ENCODE data around the gene ZNF143. TPM values are rescaled to one million over a fixed set of nuclear protein-coding genes. Genes with fewer than 3 reads are reported as not detected.

ZNF143 gene
- polyA plus RNA-seq, 1 donor from 2014 or later, result 28.9 TPM

DNA sequence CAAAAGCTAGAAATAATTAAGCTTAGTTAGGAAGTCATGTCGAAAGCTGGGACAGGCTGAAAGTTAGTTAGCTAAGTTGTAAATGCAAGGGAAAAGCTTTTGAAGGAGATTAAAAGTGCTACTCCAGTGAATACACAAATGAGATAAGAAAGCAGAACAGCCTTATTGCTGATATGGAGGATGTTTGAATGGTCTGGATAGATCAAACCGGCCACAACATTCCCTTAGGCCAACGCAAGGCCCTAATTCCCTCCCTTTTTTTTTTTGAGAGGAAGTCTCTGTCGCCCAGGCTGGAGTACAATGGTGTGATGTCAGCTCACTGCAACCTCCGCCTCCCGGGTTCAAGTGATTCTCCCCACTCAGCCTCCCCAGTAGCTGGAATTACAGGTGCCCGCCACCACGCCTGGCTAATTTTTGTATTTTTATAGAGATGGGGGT is 89.4 kb downstream of the ZNF143 start:
- Mint-ChIP-seq H3K27ac (no peak overlapping the region), H3K4me1 (peaks cover 0 to 4% (median 4%) of the 10 kb centered on the region in 3 donors), H3K27me3 (no peaks in the 10 kb centered on the region), H3K9me3 (no peaks in the 10 kb centered on the region), H3K4me3 (no peak overlapping the region), H3K36me3 (peaks cover 5% of the 10 kb centered on the region)

DNA sequence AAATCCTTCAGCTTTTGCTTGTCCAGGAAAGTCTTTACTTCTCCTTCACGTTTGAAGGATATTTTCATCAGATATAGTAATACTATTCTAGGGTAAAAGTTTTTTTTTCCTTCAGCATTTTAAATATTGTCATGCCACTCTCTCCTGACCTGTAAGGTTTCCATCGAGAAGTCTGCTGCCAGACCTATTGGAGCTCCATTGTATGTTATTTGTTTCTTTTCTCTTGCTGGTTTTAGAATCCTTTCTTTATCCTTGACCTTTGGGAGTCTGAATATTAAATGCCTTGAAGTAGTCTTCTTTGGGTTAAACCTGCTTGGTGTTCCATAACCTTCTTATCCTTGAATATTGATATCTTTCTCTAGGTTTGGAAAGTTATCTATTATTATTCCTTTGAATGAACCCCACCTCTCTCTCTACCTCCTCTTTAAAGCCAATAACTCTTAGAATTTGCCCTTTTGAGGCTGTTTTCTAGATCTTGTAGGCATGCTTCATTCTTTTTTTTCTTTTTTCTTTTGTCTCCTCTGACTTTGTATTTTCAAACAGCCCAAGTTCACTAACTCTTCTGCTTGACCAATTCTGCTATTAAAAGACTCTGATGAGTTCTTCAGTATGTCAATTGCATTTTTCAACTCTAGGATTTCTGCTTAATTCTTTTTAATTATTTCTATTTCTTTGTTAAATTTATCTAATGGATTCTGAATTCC is 100.6 kb downstream of the ZNF143 start:
- H3K27me3 Mint-ChIP-seq, result no peaks in the 10 kb centered on the region
- H3K4me3 Mint-ChIP-seq, result no peak overlapping the region
- peaks cover 10% of the 10 kb centered on the region for H3K36me3 Mint-ChIP-seq
- peak overlapping the region in 1 of 3 donors; percentile 69 for H3K27ac Mint-ChIP-seq
- peaks cover 7 to 13% (median 8%) of the 10 kb centered on the region in 3 donors for H3K4me1 Mint-ChIP-seq
- peaks cover 7 to 22% (median 9%) of the 10 kb centered on the region in 3 donors for H3K9me3 Mint-ChIP-seq

DNA sequence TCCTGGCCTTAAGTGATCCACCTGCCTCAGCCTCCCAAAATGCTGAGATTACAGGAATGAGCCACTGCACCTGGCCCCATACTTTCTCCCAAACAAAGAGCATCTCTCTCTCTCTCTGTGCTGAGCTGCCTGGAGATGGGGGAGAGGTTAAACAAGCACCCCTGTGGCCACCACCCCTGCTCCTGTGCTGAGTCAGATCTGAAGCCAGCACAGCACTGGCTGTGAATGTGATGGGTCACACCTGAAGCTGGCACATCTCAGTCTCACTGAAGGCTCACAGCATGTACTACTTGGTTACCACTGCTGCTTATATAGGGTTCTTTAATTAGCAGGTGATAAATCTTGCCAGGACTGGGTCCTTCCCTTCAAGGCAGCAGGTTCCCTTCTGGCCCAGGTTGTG is 101.9 kb downstream of the ZNF143 start:
- Mint-ChIP-seq H3K27ac (no peak overlapping the region), H3K36me3 (peaks cover 7% of the 10 kb centered on the region), H3K9me3 (peaks cover 7 to 22% (median 9%) of the 10 kb centered on the region in 3 donors), H3K4me3 (no peak overlapping the region), H3K27me3 (no peaks in the 10 kb centered on the region), H3K4me1 (peaks cover 7 to 18% (median 8%) of the 10 kb centered on the region in 3 donors)

DNA sequence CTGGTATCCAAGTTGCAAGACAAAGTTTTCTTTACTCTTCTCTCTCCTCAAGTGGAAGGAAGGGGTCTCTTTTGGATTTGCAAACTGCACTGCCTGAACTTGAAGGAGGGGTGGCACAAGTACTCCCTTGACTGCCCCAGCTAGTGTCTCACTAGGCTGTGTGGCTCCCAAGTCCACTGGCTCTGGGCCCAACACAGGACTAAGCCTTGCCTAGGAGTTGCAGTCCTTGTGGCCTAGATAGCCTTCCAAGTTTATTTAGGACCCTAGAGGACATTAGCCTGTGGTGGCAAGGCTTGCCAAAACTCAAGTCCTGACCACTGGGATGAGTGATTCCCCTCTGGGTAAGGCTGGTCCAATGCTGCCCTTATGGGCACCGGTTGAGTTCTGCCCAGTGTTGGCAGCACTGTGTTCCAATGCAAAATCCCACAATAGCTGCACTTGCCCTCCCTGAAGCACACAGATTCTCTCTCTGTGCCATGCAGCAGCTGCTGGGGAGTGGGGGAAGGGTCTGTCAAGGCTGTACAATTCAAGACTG is 102.5 kb downstream of the ZNF143 start:
- H3K27me3 Mint-ChIP-seq, result no peaks in the 10 kb centered on the region
- no peak overlapping the region for H3K4me3 Mint-ChIP-seq
- H3K36me3 Mint-ChIP-seq, result peaks cover 7% of the 10 kb centered on the region
- peaks cover 10 to 22% (median 12%) of the 10 kb centered on the region in 3 donors for H3K4me1 Mint-ChIP-seq
- H3K27ac Mint-ChIP-seq, result no peak overlapping the region
- H3K9me3 Mint-ChIP-seq, result peaks cover 7 to 22% (median 9%) of the 10 kb centered on the region in 3 donors

DNA sequence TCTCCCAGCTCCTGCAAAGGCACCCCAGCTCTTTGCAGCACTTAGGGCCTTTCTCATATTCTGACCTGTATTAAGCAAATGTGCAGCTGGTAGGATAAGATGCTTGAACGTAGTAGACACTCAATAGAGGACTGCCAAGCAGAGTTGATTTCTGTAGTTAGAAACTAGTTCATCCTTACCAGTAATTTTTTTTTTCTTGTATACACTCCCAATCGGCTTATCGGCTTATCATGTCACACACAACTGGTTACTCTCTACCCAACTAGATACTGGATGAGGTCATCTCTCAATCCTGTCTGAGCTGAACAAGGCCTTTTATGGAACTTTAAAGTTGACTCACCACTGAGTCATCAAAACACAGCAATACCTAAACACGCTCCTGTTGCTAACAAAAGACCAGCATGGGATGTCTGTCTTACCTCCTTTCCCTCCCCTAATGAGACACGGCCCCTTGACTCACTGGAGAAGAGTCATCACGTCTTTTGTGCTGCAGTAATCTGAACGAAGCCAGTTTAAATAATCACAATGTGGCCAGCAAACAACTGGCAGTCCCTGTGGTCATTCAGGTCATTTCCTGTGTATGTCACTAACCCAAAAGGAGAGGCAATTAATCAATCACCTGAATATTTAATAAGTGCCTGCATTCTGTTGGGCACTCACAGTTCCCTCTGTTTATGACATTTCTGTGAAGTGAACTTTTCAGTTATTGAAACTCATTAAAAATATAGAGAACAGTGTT is 105.2 kb downstream of the ZNF143 start:
- peaks cover 1% of the 10 kb centered on the region for H3K27me3 Mint-ChIP-seq
- H3K4me1 Mint-ChIP-seq, result peaks cover 27 to 37% (median 31%) of the 10 kb centered on the region in 3 donors
- H3K4me3 Mint-ChIP-seq, result peak overlapping the region in 3 of 4 donors; percentile 3 to 56 (median 18)
- peaks cover 7 to 11% (median 8%) of the 10 kb centered on the region in 3 donors for H3K9me3 Mint-ChIP-seq
- peaks cover 4% of the 10 kb centered on the region for H3K36me3 Mint-ChIP-seq
- H3K27ac Mint-ChIP-seq, result peak overlapping the region; percentile 17 to 64 (median 55)

DNA sequence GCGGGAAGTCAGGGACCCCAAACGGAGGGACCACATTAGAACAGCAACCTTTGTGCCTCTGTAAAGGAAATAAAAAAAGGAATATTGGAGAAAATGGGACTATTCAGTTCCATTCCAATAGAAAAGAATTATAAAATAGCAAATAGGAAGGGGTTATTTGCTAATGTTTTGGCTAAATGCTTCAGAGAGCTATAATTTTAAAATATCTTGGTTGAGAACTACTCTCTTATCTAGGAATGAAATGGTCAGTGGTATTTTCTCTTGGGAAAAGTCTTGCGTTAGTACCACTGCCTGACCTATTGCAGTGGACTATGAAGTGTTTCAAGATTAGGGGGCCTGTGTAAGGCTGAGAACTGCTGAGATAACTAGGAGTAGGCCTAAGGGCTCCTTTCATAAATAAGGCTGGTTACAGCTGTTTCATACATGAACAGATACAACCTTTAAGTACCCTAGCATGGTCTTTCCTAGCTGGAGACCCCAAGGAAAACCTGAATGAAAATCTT is 105.8 kb downstream of the ZNF143 start:
- peaks cover 4% of the 10 kb centered on the region for H3K36me3 Mint-ChIP-seq
- peaks cover 1% of the 10 kb centered on the region for H3K27me3 Mint-ChIP-seq
- H3K4me1 Mint-ChIP-seq, result peaks cover 30 to 43% (median 33%) of the 10 kb centered on the region in 3 donors
- peaks cover 2 to 5% (median 2%) of the 10 kb centered on the region in 3 donors for H3K9me3 Mint-ChIP-seq
- H3K4me3 Mint-ChIP-seq, result no peak overlapping the region
- peak overlapping the region in 2 of 3 donors; percentile 17 to 64 for H3K27ac Mint-ChIP-seq

DNA sequence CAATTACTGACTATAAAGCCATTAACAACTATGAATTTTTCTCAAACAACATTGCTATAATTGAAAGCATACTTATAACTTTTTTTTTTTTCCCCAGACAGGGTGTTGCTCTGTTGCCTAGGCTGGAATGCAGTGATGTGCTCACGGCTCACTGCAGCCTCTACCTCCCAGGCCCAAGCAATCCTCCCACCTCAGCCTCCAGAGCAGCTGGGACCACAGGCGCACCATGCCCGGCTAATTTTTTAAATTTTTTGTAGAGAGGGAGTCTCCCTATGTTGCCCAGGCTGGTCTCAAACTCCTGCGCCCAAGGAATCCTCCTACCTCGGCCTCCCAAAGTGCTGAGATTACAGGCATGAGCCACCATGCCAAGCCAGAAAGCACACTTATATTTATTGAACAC is 106.6 kb downstream of the ZNF143 start:
- Mint-ChIP-seq H3K27ac (no peak overlapping the region), H3K36me3 (peaks cover 2% of the 10 kb centered on the region), H3K27me3 (peaks cover 1% of the 10 kb centered on the region), H3K4me3 (no peak overlapping the region), H3K9me3 (no peaks in the 10 kb centered on the region), H3K4me1 (peaks cover 32 to 44% (median 38%) of the 10 kb centered on the region in 3 donors)

DNA sequence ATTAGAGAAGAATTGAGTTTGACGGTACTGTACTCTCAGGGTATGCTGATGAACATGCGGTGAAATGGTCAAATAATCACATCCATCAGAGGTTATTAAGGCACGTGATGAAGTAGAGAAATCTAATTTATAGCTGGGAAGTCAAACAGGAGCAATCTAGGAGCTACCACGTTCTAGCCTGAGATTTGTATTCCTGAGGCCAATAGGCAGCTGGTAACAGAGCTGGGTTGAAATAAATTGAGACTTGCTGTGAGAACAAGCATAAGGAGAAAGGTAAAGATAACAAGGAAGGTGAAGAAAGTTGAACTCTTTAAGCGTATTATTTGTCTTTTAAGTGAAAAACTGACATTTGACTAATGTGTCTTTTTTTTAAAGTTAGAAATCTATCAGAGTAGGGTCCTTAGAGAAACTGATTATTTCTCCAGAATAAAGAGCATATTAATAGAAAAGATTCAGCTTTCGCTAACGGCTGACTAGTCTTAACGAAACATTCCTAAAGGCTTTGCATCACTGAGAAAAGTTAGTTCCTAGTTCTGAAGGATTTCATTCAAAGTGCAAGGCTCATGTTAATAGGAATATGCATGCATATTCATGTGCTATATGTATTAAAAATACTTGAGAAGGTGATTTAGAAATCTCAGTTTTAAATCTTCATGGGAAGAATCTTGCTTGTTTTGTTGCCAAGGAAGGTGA is 107.5 kb downstream of the ZNF143 start:
- H3K4me1 Mint-ChIP-seq, result peaks cover 32 to 44% (median 38%) of the 10 kb centered on the region in 3 donors

DNA sequence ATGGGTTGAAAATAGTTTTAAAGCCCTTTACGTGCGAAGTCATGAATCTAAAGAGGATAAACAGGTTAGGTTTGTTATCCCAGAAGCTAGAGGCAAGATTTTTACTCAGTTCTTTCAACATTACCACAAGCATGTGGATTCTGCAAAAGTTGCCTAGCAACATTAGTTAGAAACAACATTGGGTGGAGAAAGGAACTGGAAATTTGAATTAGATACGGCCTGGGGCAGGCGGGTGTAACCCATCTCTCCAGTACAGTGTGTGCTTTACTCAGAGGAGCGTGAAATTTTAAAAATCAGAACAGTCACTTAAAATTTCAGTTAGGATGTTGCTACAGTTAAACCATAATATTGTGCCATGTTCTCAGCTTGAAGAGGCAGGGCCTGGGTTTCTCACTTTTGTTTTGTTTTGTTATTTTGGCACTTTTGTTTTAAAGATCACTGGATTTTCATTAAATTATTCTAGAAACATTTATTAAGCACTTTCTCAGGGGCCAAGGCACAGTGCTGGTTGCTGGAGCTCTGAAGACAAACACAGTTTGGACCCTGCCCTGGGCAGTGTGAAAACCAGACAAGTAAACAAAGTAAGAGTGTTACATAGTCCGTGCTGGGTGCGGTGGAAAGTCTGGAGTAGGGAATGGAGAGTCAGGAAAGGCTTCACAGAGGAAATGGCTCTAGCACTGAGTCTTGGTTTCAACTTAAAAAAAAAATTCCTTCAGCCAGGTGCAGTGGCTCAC is 108.2 kb downstream of the ZNF143 start:
- Mint-ChIP-seq H3K9me3 (no peaks in the 10 kb centered on the region), H3K36me3 (no peaks in the 10 kb centered on the region), H3K27ac (peak overlapping the region; percentile 75 to 99 (median 94)), H3K4me3 (peak overlapping the region; percentile 44 to 91 (median 55)), H3K27me3 (peaks cover 1% of the 10 kb centered on the region), H3K4me1 (peaks cover 32 to 44% (median 38%) of the 10 kb centered on the region in 3 donors)

More for the DNA sequence above, 107.5 kb downstream of the ZNF143 start:
- peak overlapping the region; percentile 75 to 99 (median 94) for H3K27ac Mint-ChIP-seq
- H3K4me3 Mint-ChIP-seq, result peak overlapping the region in 3 of 4 donors; percentile 56 to 91 (median 59)
- H3K36me3 Mint-ChIP-seq, result peaks cover 2% of the 10 kb centered on the region
- H3K27me3 Mint-ChIP-seq, result peaks cover 1% of the 10 kb centered on the region
- H3K9me3 Mint-ChIP-seq, result no peaks in the 10 kb centered on the region

DNA sequence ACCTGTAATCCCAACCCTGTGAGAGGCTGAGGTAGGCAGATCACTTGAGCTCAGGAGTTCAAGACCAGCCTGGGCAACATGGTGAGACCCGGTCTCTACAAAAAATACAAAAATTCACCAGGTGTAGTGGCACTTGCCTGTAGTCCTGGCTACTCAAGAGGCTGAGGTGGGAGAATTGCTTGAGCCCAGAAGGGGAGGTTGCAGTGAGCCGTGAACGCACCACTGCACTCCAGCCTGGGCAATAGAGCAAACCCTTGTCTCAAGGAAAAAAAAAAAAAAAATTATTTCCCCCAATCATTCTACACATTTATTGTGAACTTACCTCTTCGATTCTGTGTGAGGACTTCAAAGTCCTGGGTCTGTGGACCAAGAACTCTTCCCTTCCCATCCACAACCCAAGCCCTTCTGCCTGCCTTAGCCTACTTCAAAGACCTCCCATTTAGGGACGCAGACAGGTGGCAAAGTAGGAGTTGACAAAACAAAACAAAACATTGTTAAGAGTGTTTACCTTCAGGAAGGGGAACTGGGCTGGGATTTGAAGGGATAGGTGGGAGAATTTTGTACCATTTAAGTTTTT is 108.9 kb downstream of the ZNF143 start:
- Mint-ChIP-seq H3K9me3 (no peaks in the 10 kb centered on the region), H3K27ac (peak overlapping the region; percentile 75 to 99 (median 94)), H3K27me3 (peaks cover 1% of the 10 kb centered on the region), H3K4me3 (peak overlapping the region in 3 of 4 donors; percentile 56 to 91 (median 69)), H3K36me3 (no peaks in the 10 kb centered on the region), H3K4me1 (peaks cover 32 to 42% (median 38%) of the 10 kb centered on the region in 3 donors)

DNA sequence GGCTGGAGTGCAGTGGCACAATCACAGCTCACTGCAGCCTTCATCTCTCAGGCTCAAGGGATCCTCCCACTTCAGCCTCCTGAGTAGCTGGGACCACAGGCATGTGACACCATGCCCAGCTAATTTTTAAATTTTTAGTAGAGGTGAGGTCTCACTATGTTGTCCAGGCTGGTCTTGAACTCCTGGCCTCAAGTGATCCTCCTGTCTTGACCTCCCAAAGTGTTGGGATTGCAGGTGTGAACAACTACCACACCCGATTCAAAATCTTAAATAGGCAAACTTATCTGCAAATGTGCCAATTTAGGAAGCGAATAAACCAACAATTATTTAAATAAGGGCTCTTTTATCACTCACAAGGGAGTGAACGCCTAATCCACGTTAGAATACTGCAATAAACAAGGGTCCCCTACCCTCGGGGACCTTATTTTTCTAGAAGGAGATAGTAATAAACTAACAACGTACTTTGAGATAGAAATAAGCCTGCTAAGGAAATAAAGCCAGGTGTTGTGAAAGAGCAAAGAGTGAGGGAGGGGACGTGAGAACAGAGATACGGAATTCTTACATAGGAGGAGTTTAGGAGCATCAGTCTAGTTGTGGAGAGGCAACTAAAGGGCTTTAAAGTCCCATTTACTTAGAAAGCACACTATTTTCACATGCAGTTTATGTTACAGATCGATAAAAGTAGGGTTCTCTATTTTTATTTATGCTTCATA is 109.7 kb downstream of the ZNF143 start:
- Mint-ChIP-seq H3K36me3 (no peaks in the 10 kb centered on the region), H3K4me3 (peak overlapping the region in 2 of 4 donors; percentile 83 to 87), H3K27ac (peak overlapping the region; percentile 75 to 99 (median 94)), H3K9me3 (no peaks in the 10 kb centered on the region), H3K4me1 (peaks cover 38 to 42% (median 38%) of the 10 kb centered on the region in 3 donors), H3K27me3 (peaks cover 1% of the 10 kb centered on the region)

DNA sequence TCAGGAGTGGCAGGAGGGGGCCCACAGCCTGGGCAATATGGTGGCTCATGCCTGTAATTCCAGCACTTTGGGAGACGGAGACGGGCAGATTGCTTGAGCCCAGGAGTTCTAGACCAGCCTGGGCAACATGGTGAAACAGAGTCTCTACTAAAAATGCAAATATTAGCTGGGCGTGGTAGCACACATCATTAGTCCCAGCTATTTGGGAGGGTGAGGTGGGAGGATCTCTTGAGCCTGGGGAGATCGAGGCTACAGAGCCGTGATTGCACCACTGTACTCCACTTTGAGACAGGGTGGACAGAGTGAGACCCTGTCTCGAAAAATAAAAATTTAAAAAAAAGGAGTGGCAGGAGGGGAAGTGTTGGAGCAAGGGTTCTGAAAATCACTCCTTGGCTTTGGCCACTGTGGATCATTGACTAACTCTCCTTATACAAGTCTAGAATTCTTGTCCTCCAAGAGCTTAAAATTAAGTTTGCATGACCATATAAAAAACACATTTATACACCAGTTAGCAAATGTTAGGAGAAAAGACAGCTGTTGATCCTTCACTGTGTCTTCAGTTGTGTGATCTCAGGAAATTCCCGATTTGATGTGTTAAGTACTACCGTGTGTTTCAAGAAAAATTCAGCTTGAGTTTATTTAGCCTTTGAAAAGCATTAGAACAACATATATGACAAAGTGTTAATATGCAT is 110.4 kb downstream of the ZNF143 start:
- peak overlapping the region in 2 of 3 donors; percentile 61 to 75 for H3K27ac Mint-ChIP-seq
- H3K9me3 Mint-ChIP-seq, result no peaks in the 10 kb centered on the region
- H3K36me3 Mint-ChIP-seq, result no peaks in the 10 kb centered on the region
- H3K4me3 Mint-ChIP-seq, result peak overlapping the region in 3 of 4 donors; percentile 60 to 90 (median 87)
- H3K4me1 Mint-ChIP-seq, result peaks cover 35 to 39% (median 39%) of the 10 kb centered on the region in 3 donors
- peaks cover 1% of the 10 kb centered on the region for H3K27me3 Mint-ChIP-seq
